Astrocyte of the spinal cord (primary cell): ENCODE data around the gene DENND1B.

ENCODE experiments used
- DNase-seq: peaks from one replicate; pipeline ENCODE4 v3.0.0; 2011; ENCODE audit warnings: low read depth, low spot score
- H3K4me3 ChIP-seq: 2 replicates; pipeline ENCODE4 v1.5.1; 2011; ENCODE audit warnings: low read depth, mild to moderate bottlenecking, low read length, moderate library complexity
- in situ Hi-C: cut with HindIII; loops from 2 replicates; pipeline ENCODE4 v1.10.0; 2017; ENCODE audit warnings: low sequenced_read_pairs
- TF ChIP-seq, protein P1 (sequence below): IDR thresholded peaks from 2 replicates; pipeline ENCODE4 v1.5.1; 2012; ENCODE audit warnings: low read depth, mild to moderate bottlenecking, low read length, inconsistent platforms

DENND1B gene

DNA sequence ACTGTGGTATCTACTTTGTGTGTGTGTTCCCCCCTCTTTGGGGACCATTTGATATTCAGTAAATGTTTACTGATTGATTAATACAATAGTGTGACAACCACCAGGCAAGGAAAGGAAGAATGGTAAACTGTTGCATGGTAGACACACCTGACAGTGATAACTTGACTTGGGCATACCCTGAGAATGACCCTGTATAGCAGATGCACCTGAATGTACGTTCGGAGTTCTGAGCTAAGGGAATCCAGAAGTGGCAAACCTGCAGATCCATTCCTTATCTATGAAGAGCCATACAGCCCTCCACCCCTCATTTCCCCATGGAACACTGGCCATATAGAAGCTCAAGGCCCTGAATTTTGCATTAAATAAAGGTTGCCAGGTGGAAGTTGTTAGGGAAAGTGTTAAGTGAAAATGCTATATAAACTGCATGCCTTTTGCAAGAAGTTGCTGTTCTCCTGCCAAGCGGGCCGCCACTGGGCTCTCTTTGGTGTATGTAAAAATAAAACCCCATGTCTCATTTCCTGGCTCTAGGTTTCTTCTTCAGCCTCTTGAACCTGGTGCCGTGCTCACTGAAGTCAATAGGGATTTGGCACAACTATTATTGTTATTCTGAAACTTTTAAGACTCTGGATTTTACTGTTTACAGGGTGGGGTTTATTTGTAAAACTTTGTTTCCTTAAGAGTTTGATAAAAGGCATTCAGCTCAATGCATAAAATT, 32.6 kb upstream of the DENND1B start:
- no peak overlapping the region for H3K4me3 ChIP-seq
- TF ChIP-seq, protein P1, sequence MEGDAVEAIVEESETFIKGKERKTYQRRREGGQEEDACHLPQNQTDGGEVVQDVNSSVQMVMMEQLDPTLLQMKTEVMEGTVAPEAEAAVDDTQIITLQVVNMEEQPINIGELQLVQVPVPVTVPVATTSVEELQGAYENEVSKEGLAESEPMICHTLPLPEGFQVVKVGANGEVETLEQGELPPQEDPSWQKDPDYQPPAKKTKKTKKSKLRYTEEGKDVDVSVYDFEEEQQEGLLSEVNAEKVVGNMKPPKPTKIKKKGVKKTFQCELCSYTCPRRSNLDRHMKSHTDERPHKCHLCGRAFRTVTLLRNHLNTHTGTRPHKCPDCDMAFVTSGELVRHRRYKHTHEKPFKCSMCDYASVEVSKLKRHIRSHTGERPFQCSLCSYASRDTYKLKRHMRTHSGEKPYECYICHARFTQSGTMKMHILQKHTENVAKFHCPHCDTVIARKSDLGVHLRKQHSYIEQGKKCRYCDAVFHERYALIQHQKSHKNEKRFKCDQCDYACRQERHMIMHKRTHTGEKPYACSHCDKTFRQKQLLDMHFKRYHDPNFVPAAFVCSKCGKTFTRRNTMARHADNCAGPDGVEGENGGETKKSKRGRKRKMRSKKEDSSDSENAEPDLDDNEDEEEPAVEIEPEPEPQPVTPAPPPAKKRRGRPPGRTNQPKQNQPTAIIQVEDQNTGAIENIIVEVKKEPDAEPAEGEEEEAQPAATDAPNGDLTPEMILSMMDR: no peak
- no peak for DNase-seq
- in situ Hi-C loops: no loop called here

DNA sequence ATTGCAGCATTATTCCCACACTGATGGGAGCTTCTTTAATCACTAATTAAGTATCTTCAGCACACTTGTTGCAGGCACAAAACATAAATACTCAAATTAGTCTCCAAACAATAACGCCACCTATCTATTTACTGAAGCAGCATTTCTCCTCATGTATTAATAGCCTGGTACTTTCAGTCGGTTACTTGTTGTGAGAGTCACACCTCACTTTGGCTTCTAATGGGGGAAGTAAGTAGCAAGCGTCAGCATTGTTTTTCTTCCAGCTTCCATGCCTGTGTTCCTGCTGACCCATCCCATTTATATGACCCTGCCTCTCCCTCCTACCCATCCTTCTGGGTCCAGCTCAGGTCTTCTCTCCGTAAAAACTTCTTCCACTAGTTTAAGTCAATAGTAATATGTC, 31.9 kb upstream of the DENND1B start:
- no peak overlapping the region for H3K4me3 ChIP-seq
- no peak for DNase-seq
- TF ChIP-seq, protein P1: no peak
- in situ Hi-C loops: no loop called here

DNA sequence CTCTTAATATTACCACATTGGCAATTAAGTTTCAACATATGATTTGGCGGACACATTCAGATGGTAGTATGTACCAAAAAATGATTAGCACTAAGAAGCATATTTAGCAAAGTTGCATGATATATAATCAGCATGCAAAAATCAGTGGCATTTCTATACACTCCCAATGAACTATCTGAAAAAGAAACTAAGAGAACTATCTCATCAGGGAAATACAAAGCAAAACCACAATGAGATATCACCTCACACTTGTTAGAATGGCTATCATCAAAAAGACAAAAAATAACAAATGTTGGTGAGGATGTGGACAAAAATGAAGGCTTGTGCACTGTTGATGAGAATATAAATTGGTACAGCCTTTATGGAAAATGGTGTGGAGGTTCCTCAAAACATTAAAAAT, 31.4 kb upstream of the DENND1B start:
- in situ Hi-C loops: no loop called here
- TF ChIP-seq, protein P1: no peak
- no peak for DNase-seq
- no peak overlapping the region for H3K4me3 ChIP-seq

DNA sequence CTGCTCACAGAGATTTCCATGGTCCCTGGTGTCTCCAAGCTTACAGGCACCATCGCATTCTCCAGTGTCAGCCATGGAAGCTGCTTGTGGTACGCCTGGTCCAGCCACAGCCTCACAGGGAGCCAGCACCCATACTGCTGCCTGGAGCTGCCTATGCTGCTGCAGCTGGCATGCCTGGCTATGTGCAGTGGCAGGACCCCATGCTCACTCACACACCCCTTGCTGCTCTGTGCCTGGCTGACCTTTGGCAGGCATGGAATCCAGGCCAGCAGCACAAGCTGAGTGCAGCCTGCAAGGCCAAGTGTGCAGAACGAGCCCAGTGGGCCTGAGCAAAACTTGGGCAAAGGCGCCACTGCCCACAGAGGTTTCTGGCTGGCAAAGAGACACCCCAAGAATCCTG, 26.4 kb upstream of the DENND1B start:
- DNase-seq: no peak
- in situ Hi-C loops: no loop called here
- TF ChIP-seq, protein P1: no peak
- H3K4me3 ChIP-seq: no peak overlapping the region

DNA sequence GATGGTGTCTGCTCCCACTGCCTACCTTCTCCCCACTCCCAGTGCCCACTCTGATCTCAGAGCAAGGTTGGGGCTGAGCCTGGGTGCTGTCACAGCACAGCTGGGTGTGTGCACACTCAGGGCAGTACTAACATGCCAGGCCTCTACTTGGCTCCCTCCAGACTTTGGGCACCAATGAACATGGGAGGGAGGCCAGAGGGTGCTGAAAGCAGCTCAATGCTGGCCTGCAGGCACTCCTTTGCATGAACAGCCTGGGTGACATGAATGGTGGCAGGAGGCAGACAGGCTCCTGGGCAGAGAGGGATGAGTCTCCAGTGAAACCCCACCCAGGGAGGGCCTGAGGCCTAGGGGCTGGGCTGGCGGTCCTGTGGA, 25.8 kb upstream of the DENND1B start:
- TF ChIP-seq, protein P1: no peak
- in situ Hi-C loops: no loop called here
- no peak for DNase-seq
- no peak overlapping the region for H3K4me3 ChIP-seq

DNA sequence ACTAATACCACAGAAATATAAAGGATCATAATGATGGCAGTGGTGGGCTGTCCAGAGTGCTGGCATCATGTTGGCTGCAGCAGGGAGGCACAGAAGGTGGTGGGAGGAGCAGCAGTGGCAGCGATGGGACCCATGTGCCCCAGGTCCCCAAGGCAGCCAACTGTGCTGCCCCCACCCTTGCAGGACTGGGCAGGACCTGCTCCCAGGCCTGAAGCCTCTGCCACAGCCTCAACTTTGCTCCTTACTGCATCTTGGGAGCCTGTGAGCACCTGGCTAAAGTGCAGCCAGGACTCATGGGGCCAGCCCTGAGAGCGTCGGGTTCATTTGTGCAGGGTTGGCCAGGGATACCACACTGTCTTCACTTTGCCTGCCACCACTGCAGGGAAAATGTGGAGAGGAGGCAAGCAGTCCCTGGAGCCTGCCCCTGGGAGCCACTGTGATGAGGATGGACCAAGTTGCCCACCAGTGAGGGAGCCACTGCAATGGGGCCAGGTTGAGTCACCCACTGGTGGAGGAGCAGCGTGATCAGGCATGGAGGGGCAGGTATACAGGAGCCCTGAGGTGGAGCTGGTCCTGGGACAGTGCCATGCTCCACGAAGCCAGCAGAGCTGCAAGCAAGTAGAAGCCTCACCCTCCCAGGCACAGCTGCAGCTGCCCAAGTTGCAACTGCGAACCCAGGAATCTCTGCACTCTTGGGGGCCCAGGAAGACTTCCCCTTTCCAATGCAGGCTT, 25.3 kb upstream of the DENND1B start:
- H3K4me3 ChIP-seq: no peak overlapping the region
- DNase-seq: no peak
- TF ChIP-seq, protein P1: no peak
- in situ Hi-C loops: no loop called here
